GM18519 (cell line): Measurements from ENCODE around the gene RGPD3.

Experiments
- ATAC-seq: cut with Tn5 transposase; IDR thresholded peaks from one replicate; pipeline ENCODE4 v1.9.1; 2021; ENCODE audit warnings: mild to moderate bottlenecking, moderate library complexity; ENCODE audit not compliant: unreplicated experiment, low FRiP score

Gene RGPD3

GRCh38 chr2:106344302-106344701 is 123.9 kb downstream of the RGPD3 start:
- no peak for ATAC-seq

DNA sequence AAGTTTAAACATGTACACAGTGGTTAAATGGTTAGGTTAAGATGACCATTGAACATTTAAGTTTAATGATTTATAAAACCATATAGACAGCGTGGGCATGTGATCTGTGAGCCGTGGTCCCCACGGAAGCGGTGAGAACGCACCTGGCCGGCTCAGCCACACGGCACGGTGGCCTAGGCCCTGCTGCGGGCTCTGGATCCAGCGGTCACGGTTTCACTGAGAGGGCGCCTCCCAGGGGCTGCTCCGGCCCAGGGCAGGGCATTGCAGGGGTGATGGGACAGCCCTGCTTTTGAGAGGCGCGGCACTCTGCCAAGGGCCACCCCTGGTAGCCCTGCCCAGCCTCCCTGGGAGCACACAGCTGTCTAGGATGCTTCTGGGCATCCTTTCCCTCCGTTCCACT is 124.9 kb downstream of the RGPD3 start:
- no peak for ATAC-seq

DNA sequence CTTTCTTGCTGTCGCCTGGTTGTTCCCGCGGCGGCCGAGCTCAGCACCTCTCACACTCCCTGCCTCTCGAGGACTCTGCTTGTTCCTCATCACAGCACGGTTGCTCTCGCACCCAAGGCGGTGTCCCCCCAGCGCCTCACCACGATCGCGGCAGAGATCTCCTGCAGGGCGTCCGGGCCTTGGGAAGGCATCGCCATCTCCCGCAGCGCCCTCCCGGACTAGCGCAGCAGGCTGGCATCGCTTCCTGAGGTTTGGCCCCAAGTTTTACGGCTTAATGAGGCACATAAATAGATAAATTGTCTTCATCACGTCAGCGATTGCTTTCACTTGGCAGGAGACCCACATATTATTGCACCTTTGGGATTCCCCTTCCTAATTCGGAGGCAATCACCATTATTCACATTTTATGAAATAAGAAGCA is 125.4 kb downstream of the RGPD3 start:
- ATAC-seq, result no peak

GRCh38 chr2:106341666-106342065 is 126.5 kb downstream of the RGPD3 start:
- ATAC-seq, result no peak
